ENCODE data around the gene ATP5MK. TPM values are rescaled to one million over a fixed set of nuclear protein-coding genes. Genes with fewer than 3 reads are reported as not detected.
"Not testable (repeated sequence)": the region's sequence is repeated elsewhere in the genome, so short reads cannot be mapped to it uniquely, and the experiment has no call there.

ATP5MK gene
- total and polyA plus RNA-seq, 7 experiments from 2014 or later: 106 to 525 (median 123) TPM

GRCh38 chr10:103360791-103361190 is 35.5 kb downstream of the ATP5MK start:
- intact Hi-C loops (cut with micrococcal nuclease): loop anchor here (10.0 kb wide), 3 partner anchors 554 to 966 kb away; partner anchors contain the start of genes ACTR1A (in 1 of the 2), NFKB2 (in 1 of the 2), STN1 (in 1 of the 2) and SUFU (in 1 of the 2)
- H3K27ac ChIP-seq (ENCODE audit: low read depth, low read length); ATAC-seq; H3K4me1 ChIP-seq (ENCODE audit: control insufficient read depth in 2 of 2, insufficient read depth in 2 of 2, low read length in 2 of 2); DNase-seq; H3K4me3 Mint-ChIP-seq; H3K4me1 Mint-ChIP-seq; H3K9me3 ChIP-seq (ENCODE audit: control insufficient read depth in 2 of 3, low read length in 3 of 3); H3K36me3 ChIP-seq (ENCODE audit: control insufficient read depth in 2 of 3, insufficient read depth in 3 of 3, low read length in 3 of 3); H3K4me3 ChIP-seq (ENCODE audit: low read length); H3K27ac Mint-ChIP-seq; CTCF ChIA-PET; POLR2A ChIA-PET; H3K9me3 Mint-ChIP-seq; H3K27me3 ChIP-seq (ENCODE audit: control insufficient read depth in 2 of 2, insufficient read depth in 2 of 2, low read length in 2 of 2); H3K36me3 Mint-ChIP-seq; H3K27me3 Mint-ChIP-seq: not testable (repeated sequence)

DNA sequence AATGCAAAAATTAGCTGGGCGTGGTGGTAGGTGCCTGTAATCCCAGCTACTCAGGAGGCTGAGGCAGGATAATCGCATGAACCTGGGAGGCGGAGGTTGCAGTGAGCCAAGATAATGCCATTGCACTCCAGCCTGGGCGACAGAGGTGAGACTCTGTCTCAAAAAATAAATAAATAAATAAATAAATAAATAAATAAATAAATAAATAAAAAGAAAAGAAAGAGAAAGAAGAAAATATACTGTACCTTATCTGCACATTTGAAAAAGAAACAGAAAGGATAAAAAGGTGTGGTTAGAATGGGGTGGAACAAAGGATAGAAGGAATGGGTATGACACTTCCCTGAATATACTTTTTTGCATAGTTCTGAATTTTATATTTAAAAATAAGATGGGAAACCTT is 36.8 kb downstream of the ATP5MK start:
- H3K4me1 Mint-ChIP-seq; POLR2A ChIA-PET; H3K9me3 Mint-ChIP-seq; H3K4me1 ChIP-seq (ENCODE audit: control insufficient read depth in 2 of 2, insufficient read depth in 2 of 2, low read length in 2 of 2); H3K27ac Mint-ChIP-seq; ATAC-seq; H3K9me3 ChIP-seq (ENCODE audit: control insufficient read depth in 2 of 3, low read length in 3 of 3); intact Hi-C loops (cut with micrococcal nuclease); H3K27me3 Mint-ChIP-seq; H3K4me3 ChIP-seq (ENCODE audit: low read length); H3K27me3 ChIP-seq (ENCODE audit: control insufficient read depth in 2 of 2, insufficient read depth in 2 of 2, low read length in 2 of 2); H3K36me3 Mint-ChIP-seq; DNase-seq; CTCF ChIA-PET; H3K27ac ChIP-seq (ENCODE audit: low read depth, low read length); H3K36me3 ChIP-seq (ENCODE audit: control insufficient read depth in 2 of 3, insufficient read depth in 3 of 3, low read length in 3 of 3); H3K4me3 Mint-ChIP-seq: not testable (repeated sequence)

DNA sequence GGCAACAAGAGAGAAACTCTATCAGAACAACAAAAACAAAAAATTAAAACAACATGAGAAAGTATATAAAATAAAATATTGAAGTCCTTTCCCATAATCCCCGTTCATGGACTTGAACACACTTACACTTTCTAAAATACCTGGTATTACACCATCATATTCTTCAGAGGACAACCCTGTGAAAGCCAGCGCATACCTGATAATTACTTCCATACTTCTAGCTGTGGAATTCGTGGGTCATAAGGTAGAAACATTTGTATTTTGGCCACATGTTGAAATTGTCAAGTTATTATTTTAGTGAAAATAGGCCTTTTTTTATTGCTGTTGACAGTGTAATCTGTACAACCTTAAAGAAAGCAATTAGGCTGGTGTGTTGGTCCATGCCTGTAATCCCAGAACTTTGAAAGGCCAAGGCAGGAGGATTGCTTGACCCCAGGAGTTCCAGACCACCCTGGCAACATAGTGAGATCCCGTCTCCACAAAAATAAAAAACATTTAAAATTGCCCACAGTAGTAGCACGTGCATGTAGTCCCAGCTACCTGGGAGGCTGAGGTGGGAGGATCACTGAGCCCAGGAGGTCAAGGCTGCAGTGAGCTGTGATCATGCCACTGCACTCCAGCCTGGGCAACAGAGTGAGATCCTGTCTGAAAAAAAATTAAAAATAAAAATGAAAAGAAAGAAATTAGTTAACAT is 40.2 kb downstream of the ATP5MK start:
- no peak for DNase-seq
- CTCF ChIA-PET: no interaction called here
- H3K27me3 Mint-ChIP-seq: peaks cover 0 to under 1% (median 0%) of the 10 kb centered on the region in 5 donors
- peaks cover 4 to 6% of the 10 kb centered on the region in 2 donors for H3K4me1 ChIP-seq (ENCODE audit: control insufficient read depth in 2 of 2, insufficient read depth in 2 of 2, low read length in 2 of 2)
- peaks cover 0 to 3% (median 0%) of the 10 kb centered on the region in 5 donors for H3K36me3 Mint-ChIP-seq
- H3K27me3 ChIP-seq (ENCODE audit: control insufficient read depth in 2 of 2, insufficient read depth in 2 of 2, low read length in 2 of 2): no peaks in the 10 kb centered on the region
- peaks cover 0 to 2% (median 0%) of the 10 kb centered on the region in 3 experiments for H3K36me3 ChIP-seq (ENCODE audit: control insufficient read depth in 2 of 3, insufficient read depth in 3 of 3, low read length in 3 of 3)
- no peak overlapping the region for H3K27ac ChIP-seq (ENCODE audit: low read depth, low read length)
- intact Hi-C loops (cut with micrococcal nuclease): no loop called here
- H3K27ac Mint-ChIP-seq: no peak overlapping the region
- no peak overlapping the region for H3K4me3 ChIP-seq (ENCODE audit: low read length)
- H3K9me3 ChIP-seq (ENCODE audit: control insufficient read depth in 2 of 3, low read length in 3 of 3): no peaks in the 10 kb centered on the region
- H3K4me1 Mint-ChIP-seq: peaks cover 0 to 5% (median 3%) of the 10 kb centered on the region in 7 donors
- no peak overlapping the region for H3K4me3 Mint-ChIP-seq
- no peaks in the 10 kb centered on the region for H3K9me3 Mint-ChIP-seq
- ATAC-seq: no peak
- POLR2A ChIA-PET: no interaction called here

DNA sequence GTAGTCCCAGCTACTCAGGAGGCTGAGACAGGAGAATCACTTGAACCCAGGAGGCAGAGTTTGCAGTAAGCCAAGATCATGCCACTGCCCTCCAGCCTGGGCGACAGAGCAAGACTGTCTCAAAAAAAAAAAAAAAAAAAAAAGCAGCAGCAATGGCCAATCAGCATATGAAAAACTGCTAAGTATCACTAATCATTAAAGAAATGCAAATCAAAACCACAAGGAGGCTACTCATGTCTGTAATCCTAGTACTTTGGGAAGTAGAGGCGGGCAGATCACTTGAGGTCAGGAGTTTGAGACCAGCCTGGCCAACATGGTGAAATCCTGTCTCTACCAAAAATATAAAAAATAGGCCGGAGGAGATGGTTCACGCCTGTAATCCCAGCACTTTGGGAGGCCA is 41.7 kb downstream of the ATP5MK start:
- intact Hi-C loops (cut with micrococcal nuclease): loop anchor here in 1 of 2 donors (5.0 kb wide), 1 partner anchor 437 kb away; the partner anchor contains the start of gene CNNM2
- H3K36me3 ChIP-seq (ENCODE audit: control insufficient read depth in 2 of 3, insufficient read depth in 3 of 3, low read length in 3 of 3); H3K27ac ChIP-seq (ENCODE audit: low read depth, low read length); CTCF ChIA-PET; H3K4me3 ChIP-seq (ENCODE audit: low read length); POLR2A ChIA-PET; H3K9me3 Mint-ChIP-seq; H3K27me3 Mint-ChIP-seq; H3K27ac Mint-ChIP-seq; H3K4me1 Mint-ChIP-seq; H3K36me3 Mint-ChIP-seq; H3K27me3 ChIP-seq (ENCODE audit: control insufficient read depth in 2 of 2, insufficient read depth in 2 of 2, low read length in 2 of 2); DNase-seq; H3K9me3 ChIP-seq (ENCODE audit: control insufficient read depth in 2 of 3, low read length in 3 of 3); ATAC-seq; H3K4me3 Mint-ChIP-seq: not testable (repeated sequence)
- H3K4me1 ChIP-seq (ENCODE audit: control insufficient read depth in 2 of 2, insufficient read depth in 2 of 2, low read length in 2 of 2): peaks cover 6 to 11% of the 10 kb centered on the region in 2 donors

DNA sequence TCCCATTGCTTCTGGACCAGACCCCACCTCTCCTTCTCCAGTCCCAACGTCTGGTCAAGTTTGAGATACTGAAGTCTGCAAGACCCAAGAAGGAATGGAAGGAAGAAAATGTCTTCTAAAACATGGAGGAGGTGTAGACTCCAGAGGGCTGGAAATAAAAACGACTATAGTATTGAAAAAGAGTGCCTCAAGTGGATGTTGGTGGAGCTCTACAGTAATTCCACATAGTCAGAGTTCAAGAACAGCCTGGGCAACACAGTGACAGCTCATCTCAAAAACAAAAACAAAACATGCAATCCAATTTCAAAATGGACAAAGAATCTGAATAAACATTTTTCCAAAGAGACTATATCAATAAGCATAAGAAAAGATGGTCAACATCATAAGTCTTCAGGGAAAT is 43.0 kb downstream of the ATP5MK start:
- DNase-seq: no peak
- Histone ChIP-seq H3K9me3 (ENCODE audit: control insufficient read depth in 2 of 3, low read length in 3 of 3) (no peaks in the 10 kb centered on the region), H3K27ac (ENCODE audit: low read depth, low read length) (no peak overlapping the region), H3K4me1 (ENCODE audit: control insufficient read depth in 2 of 2, insufficient read depth in 2 of 2, low read length in 2 of 2) (peaks cover 6 to 11% of the 10 kb centered on the region in 2 donors), H3K4me3 (ENCODE audit: low read length) (no peak overlapping the region), H3K36me3 (ENCODE audit: control insufficient read depth in 2 of 3, insufficient read depth in 3 of 3, low read length in 3 of 3) (peaks cover 0 to 9% (median 0%) of the 10 kb centered on the region in 3 experiments), H3K27me3 (ENCODE audit: control insufficient read depth in 2 of 2, insufficient read depth in 2 of 2, low read length in 2 of 2) (no peaks in the 10 kb centered on the region)
- H3K27ac Mint-ChIP-seq: no peak overlapping the region
- ATAC-seq: no peak
- intact Hi-C loops (cut with micrococcal nuclease): loop anchor here in 1 of 2 donors (5.0 kb wide), 1 partner anchor 436 kb away; the partner anchor contains the start of gene CNNM2
- H3K4me1 Mint-ChIP-seq: peaks cover 0 to 14% (median 9%) of the 10 kb centered on the region in 7 donors
- no peak overlapping the region for H3K4me3 Mint-ChIP-seq
- ChIA-PET CTCF (interaction anchor here (1.0 kb wide), 1 partner anchor 12 kb away, joined by 5 read pairs; no protein-coding TSS in a partner anchor), POLR2A (no interaction called here)
- H3K36me3 Mint-ChIP-seq: peaks cover 0 to 4% (median 0%) of the 10 kb centered on the region in 5 donors
- no peaks in the 10 kb centered on the region for H3K27me3 Mint-ChIP-seq
- no peaks in the 10 kb centered on the region for H3K9me3 Mint-ChIP-seq

DNA sequence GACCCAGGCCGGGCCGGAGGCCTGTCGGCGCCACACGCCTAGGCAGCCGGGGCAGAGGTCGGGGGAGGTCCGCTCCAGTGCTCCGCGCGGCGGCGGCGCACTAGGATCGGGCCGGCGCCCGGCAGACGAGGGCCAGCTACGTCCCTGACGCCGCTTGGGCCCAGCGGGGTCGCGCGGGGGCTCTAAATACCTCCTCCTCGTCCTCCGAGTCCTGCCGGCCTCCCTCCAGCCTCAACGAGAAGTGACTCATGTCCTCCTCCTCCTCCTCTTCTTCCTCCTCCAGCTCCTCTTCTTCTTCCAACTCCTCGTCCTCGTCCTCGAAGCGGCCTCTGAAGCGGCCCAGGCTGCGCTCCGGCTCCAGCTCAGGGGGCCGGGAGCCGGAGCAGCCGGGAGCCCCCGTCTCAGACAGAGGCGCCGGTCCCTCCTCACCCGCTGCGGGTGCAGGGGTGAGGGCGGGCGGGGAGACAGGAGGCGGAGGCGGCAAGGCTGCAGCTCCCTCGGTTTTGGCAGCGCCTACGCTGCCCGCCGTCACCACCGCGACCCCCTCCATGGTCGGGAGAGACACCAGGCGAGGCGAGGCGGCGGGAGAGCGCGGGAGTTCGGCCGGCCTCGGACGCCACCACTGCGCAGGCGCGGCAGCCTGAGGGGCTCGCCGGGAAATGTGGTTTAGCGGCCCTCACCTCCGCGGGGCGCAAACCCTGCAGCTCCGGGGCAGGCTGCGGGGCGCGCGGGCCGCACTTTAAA is 45.6 kb downstream of the ATP5MK start, which contains the start of gene PCGF6:
TSS of gene PCGF6 (minus strand) at position 624 of the 744 bp plus-strand sequence. CDS start at position 550, 74 bp downstream.
- Mint-ChIP-seq H3K9me3 (no peaks in the 10 kb centered on the region), H3K27me3 (no peaks in the 10 kb centered on the region), H3K4me3 (peak within 1 kb of the TSS; percentile 83 to 95 (median 91)), H3K36me3 (peaks cover 0 to 4% (median 0%) of the 10 kb centered on the region in 5 donors), H3K27ac (peak within 1 kb of the TSS; percentile 69 to 94 (median 86)), H3K4me1 (peaks cover 0 to 14% (median 9%) of the 10 kb centered on the region in 7 donors)
- no peaks in the 10 kb centered on the region for H3K9me3 ChIP-seq (ENCODE audit: control insufficient read depth in 2 of 3, low read length in 3 of 3)
- DNase-seq (peak; percentile 42 to 85 (median 70)), ATAC-seq (peak; percentile 88)
- H3K27ac ChIP-seq (ENCODE audit: low read depth, low read length): peak within 1 kb of the TSS; percentile 80
- no peaks in the 10 kb centered on the region for H3K27me3 ChIP-seq (ENCODE audit: control insufficient read depth in 2 of 2, insufficient read depth in 2 of 2, low read length in 2 of 2)
- H3K4me1 ChIP-seq (ENCODE audit: control insufficient read depth in 2 of 2, insufficient read depth in 2 of 2, low read length in 2 of 2): peaks cover 6 to 11% of the 10 kb centered on the region in 2 donors
- intact Hi-C loops (cut with micrococcal nuclease): loop anchor here (1.0 to 5.0 kb wide), 4 partner anchors 17 to 496 kb away; partner anchors contain the start of genes ATP5MK (in 2 of the 2), PDCD11 (in 2 of the 2), TAF5 (in 2 of the 2) and BORCS7 (in 1 of the 2)
- peak within 1 kb of the TSS; percentile 79 for H3K4me3 ChIP-seq (ENCODE audit: low read length)
- CTCF ChIA-PET: interaction anchor here (0.9 kb wide), 1 partner anchor 17 kb away, joined by 3 read pairs; no protein-coding TSS in a partner anchor
- peaks cover 0 to 9% (median 0%) of the 10 kb centered on the region in 3 experiments for H3K36me3 ChIP-seq (ENCODE audit: control insufficient read depth in 2 of 3, insufficient read depth in 3 of 3, low read length in 3 of 3)
- POLR2A ChIA-PET: interaction anchor here (0.6 to 2.3 kb wide), 6 partner anchors 11 to 1657 kb away, joined by 3 to 24 read pairs (median 4); partner anchors contain the start of gene TAF5
